ENCODE data around the gene SMR3A.

SMR3A gene

DNA sequence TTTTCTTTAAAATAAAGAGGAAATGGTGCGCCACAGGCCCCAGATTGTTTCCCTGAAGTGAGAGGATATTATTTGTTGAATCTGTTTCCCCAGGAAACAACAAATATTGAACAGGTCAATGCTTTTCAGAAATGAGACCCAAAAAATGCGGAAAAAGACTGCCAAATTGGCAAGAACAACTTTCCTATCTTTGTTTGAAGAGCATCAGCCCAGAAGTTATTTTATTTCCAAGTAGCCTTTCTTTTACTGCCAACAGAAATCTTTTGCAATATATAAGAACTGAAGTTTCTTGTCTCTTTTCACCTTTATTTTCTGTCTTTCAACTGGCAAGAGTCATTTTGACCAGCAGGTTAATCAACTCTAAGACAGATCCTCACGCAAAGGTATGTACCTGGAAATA, at the start of gene SMR3A:
SMR3A (plus strand) TSS at position 301 of the 400 bp plus-strand sequence. CDS start 1,356 bp downstream, outside the sequence.
- no peak for DNase-seq

DNA sequence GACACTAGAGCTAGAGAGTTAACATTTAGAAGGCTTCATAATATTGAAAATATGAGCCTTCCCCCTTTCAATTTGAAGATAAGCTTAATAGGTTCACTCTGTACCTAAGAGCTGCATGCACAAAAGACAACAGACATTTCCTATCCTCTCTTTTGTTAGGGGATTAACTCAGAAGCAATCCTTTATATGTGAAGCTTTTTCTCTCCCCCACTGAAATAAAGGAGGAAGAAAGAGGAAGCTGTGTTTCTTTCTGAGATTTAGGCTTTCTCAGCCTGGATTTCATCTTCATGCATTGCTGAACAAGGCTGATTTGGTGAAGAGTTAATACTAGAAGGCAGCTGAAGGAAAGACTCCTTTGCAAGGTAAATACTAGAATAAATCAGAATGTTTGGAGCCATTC, 46.8 kb upstream of the SMR3A start:
- no peak for DNase-seq

DNA sequence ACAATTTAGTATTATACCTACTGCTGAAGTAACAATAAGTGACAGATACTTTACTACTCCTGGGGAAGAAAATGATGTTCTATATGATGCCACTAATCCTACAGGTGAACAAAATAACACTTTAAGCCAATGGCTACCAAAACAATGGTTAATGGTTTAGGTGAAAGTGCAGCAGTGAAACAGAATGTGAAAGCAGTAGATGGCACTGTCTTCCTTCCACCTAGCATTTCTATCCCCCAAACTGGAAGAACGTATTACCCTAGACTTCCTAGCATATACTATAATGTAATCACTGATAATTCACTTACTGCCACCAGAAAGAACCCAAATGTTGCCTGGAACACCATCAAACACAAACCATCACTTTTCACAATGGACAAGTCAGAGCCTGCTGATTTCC, 44.6 kb upstream of the SMR3A start:
- no peak for DNase-seq

DNA sequence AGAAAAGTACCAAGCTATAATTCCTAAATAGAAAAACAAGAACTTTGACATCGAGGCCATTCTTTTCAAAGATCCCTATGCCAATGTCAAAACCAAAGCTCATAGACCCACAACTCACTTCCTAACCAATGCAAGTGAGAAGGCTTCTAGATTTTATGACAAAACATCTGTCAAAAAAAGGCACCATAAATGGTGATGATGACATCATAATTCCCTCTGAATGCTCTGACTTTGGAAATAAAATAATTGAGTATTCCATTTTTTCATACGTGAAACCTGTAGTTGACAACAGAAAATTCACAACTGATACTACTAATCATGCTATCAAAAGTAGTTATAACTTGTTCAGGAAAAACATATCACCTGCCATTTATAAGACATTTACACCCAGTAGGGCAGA, 34.5 kb upstream of the SMR3A start:
- DNase-seq: no peak

DNA sequence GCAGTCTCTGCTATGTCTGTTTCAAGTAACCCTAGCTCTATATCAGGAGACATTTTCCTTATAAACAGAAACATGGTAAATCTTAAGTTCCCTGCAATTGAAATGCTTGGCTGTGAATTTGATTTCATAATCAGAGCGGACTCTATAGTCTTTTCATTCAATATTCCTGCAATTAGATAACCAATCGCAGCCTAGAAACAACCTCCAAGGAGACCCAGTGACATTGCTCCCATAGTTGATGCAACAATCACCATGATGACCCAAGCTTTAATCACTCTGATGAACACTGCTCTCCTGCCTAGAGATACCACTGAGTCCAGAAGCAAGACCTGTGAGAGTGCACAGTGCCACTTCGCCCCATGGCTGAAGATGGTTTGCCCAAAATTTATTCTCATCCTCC, 25.9 kb upstream of the SMR3A start, which contains the start of gene CABS1:
CABS1 (plus strand) TSS at position 301 of the 400 bp plus-strand sequence; CDS start at position 360, 59 bp downstream.
- DNase-seq: no peak

DNA sequence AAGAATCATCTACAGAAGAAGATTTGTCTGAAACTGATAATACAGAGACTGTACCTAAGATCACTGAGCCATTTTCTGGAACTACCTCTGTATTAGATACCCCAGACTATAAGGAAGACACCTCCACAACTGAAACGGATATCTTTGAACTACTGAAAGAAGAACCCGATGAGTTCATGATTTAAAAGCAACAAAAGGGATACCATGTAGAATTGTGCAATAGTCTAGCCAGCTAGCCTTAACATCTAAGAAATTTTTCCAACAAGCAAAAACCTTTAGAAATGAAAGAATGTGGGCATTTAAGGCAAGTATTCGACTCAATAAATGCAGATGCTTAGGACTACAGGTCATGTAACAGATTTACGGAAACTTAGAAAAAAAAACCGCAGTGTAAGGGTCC, 24.5 kb upstream of the SMR3A start:
- no peak for DNase-seq

DNA sequence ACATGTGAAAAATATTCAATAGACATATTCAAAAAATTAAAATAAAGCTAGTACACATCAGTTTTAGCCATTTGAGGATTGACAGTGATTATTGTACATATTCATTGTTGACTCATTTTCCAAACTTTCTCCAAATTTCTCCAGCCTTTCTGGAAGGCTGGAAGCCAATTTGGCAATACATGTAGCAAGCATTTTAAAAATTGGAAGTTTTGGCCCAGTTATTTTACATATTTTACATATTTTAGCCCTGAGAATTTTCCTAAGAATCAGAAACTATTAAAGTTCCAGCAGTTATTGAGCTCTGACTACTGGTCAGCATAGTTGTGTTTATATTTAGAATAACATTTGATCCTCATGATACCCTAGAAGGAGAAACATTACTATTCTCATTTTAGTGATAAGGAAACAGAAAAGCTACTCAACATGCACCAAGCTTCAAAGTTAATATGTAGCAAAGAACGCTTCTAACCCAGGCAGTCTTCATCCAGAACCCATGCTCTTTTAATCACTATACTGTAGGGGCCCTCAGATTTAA, 22.6 kb upstream of the SMR3A start:
- no peak for DNase-seq

DNA sequence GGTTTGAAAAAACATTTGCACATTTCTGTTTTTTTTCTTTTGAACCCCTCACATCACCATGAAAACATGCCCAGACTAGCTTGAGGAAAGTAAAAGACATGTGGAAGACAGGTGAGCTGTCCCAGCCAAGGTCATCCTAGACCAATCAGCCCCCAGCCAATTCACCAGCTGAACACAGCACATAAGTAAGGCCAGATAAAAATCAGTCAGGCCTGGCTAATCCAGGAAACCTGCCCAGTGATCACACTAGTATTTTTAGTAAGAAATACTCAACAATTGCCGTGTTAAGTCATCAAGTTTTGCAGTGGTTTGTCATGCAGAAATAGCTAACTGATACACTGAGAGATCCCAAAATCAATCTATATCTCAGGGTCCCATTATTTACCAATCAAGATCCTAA, 4.4 kb upstream of the SMR3A start:
- no peak for DNase-seq

DNA sequence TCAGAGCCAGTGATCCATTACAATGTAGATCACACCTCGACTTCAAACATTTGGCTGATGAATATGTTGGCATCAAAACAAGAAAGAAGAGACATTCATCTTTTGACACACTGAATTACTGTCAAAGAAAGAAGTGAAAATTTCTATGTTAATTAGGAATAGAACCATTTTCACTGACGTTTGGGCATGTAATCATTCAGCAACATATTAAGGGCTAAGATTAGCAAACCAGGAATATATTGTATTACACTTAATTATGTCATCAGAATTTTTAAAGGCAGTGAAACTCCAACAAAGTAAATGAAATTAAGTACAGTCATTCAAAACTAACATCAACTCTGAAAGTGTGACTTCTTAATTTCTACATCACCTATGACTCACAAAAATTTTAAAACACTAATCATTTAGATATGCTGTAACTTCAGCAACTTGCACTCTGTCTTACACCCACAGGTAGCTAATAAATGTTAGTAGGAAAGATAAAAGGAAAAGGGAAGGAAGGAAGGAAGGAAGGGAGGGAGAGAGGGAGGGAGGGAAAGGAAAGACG, 1.4 kb upstream of the SMR3A start:
- no peak for DNase-seq

DNA sequence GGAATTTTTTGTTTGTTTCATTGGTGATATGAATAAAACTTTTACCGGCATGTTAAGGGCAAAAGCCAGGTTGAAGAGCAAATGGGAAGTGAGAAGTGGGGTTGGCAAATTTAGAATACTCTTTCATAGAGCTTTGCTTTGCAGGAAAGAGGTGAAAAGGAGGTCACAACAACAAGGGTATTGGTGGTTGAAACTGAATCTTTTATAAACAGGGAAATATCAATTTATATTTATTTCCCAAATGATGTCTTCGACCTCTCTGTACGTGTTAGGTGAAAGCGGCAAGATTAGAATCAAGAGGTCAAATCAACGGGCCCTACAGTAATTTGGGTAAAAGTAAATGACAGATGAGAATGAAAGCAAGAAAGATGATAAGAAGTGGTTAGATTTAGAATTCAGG, 3.4 kb downstream of the SMR3A start:
- DNase-seq: no peak

DNA sequence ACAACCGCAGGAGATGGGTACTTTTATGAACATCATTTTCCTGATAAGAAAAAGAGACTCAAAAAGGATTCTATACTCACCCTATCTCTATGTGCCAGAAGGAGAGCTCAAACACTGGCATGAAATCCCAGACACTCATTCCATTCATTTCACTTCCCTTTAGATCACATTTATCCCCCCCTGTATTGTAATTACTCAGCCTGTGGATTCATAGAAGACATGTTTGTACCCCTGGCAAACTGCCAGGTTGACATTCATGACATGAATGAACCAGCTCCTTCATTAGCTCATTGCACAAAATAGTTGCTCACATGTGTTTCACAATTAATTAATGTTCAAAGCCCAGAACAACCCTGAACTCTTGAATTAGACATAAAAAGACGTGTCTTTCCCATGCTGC, 4.9 kb downstream of the SMR3A start:
- no peak for DNase-seq

DNA sequence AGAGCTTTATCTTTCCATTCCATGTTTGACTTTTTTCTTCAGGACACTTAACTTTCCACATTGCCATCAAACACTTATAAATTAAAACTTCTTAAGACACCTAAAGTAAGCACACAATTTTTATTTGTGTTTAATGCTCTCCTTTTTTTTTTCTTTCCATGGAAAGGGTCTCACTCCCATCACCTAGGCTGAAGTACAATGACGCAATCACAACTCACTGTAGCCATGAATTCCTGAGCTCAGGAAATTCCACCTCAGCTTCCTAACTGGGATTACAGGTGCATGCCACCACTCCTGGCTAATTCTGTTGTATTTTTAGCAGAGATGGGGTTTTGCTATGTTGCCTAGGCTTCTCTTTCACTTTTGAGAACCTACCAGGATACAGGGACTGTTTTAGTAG, 7.3 kb downstream of the SMR3A start:
- no peak for DNase-seq

DNA sequence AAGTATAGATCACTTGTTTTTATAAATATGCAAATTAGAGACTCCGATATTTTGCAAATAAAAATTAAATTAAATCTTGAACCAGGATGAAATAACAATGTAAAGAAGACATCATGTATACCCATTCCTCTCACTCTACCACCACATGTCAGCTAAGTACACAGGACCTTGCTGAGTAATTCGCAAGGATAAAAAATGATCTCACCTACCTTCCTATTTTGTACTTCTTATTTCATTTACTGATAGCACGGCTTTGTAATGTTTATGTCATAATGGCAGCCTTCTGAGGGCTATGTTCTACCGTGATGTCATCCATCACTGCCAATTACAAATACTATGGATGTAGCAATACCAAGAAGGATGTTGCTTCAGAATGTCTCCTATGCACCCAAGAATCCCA, 11.4 kb downstream of the SMR3A start:
- DNase-seq: no peak

DNA sequence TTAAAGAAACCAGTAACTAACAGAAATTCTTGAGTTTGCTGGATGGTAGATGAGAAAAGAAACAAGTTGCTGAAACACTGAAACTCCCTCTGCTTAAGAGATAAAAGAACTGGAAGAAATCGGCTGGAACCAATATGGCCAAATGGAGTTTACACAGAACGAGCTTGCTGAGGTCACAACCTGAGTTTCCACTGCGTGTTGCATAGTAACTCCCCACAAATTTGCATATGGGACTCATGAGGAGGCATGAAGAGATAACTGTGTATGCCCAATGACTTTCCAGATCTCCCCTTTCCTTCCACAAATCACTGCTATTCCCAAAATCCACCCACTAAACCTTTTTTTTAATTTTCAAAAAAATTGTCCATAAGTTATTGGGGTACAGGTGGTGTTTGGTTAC, 12.2 kb downstream of the SMR3A start:
- no peak for DNase-seq

DNA sequence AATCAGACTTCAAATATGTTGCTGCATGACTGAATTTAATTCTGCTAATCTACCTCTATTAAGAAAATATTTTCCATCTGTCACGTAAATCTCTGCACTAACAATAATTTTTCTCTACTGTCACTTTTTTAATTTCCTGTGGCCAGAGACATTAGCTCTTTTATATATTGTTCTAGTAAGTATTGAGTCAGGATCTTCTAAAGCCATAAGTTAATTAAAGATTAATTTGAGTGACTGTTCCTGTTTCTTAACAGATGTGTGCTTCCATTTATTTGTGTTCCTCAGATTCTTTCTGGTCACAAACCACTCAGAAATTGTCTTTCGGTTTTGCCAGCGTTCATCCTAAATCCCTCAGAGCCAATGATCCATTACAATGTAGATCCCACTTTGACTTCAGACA, 20.0 kb downstream of the SMR3A start:
- no peak for DNase-seq

DNA sequence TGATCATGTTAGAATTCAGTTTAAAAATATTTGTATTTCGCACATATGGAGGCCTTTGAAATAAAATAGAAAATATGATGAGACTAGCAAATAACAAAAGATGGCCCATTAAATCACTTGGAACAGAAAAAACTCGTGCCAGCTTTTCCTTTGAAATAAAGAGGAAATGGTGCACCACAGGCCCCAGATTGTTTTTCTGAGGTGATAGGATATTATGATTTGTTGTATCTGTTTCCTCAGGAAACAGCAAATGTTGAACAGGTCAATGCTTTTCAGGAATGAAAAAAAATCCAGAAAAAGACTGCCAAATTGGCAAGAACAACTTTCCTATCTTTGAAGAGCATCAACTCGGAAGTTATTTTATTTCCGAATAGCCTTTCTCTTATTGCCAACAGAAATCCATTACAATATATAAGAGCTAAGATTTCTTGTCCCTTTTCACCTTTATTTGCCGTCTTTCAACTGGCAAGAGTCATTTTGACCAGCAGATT, 22.2 kb downstream of the SMR3A start, which contains the start of gene SMR3B:
SMR3B (plus strand) TSS at position 441 of the 491 bp plus-strand sequence. CDS start 1,380 bp downstream, outside the sequence.
- DNase-seq: no peak

DNA sequence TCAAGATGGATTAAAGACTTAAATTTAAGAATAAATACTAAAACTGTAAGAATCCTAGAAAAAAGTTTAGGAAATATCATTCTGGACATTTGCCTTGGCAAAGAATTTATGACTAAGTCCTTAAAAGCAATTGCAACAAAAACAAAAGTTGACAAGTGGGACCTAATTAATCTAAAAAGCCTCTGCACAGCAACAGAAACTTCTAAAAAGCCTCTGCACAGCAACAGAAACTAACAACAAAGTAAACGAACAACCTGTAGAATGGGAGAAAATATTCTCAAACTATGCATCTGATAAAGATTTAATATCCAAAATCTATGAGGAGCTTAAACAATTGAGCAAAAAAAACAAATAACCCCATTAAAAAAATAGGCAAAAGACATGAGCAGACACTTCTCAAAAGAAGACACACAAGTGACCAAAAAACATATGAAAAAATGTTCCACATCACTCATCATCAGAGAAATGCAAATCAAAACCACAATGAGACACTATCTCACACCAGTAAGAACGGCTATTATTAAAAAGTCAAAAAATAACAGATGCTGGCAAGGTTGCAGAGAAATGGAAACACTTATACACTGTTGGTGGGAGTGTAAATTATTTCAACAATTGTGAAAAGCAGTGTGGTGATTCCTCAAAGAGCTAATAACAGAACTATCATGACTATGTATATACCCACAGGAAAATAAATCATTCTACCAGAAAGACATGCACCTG, 31.7 kb downstream of the SMR3A start:
- no peak for DNase-seq

DNA sequence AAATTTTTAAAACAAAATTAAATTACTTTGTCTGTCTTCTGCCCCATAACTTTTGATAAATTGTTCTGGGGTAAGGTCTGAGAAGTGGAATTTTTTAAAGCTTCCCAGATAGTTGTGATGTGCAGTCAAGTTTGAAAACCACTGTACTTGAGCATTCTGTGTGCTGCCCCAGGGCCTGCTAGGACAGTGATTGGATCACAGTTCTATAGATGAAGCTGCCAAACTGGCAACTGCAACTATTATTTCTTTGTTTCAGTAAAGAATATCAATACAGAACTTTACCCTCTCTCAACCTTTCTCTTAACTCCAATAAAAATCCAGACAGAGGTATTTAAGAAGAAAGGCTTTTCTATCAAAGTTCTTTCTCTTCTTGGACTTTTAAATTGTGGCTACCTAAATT, 37.0 kb downstream of the SMR3A start, which contains the start of gene OPRPN:
OPRPN (plus strand) TSS at position 361 of the 400 bp plus-strand sequence. CDS start 1,346 bp downstream, outside the sequence.
- no peak for DNase-seq

DNA sequence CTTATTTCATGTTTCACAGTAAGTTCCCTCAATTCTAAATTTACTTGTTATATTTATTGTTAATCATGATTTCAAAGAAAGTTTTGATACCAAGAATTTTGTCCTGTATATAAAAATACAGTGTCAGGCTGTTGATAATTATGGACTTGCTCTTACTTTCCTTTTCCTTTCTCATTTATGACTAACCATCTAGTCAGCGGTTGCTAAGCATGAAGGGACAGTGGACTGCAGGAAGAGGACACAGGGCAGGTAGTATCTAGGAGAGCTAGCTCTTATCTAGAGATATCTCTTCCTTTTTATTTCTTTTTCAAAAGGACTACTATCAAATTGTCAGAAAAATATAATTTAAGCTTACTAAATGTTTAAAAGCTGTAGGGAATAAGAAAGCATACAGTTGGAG, 38.8 kb downstream of the SMR3A start:
- DNase-seq: no peak

DNA sequence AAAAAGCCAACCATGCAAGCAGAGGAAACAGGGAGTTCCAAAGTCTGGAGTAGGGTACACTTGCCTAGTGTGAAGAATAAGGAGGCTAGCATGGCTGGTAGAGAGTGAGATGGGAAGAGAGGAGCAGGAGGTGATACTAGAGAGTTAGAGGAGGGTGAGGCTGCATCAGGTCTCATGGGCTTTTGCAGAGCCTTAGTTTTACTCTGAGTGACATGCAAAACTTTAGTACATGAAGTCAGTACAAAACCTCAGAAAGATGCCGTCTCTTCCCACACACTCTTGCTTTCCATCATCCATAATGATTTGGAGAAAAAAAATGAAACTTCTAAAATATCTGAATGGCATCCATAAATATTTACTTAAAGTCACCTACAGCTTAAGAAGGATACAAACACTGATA, 42.2 kb downstream of the SMR3A start:
- no peak for DNase-seq

DNA sequence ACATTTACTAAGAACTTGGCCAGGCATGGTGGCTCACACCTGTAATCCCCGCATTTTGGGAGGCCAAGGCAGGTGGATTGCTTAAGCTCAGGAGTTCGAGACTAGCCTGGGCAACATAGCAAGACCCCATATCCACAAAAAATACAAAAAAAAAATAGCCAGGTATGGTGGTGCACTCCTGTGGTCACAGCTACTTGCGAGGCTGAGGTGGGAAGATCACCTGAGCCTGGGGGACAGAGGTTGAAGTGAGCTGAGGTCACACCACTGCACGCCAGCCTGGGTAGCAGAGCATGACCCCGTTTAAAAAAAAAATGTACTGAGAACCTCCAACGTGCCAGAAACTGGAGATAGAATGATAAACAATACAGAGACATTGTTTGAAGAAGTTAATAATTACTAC, 45.2 kb downstream of the SMR3A start:
- no peak for DNase-seq
